Urothelium cell line (cell line): ENCODE data around the gene YPEL1.

Experiments used
- DNase-seq: peaks from one replicate; pipeline ENCODE4 v3.0.0; 2011; ENCODE audit warnings: low spot score, mixed read lengths
- FAIRE-seq: peaks from 2 replicates; lab custom pipeline; 2011; peaks lifted over from hg19 to GRCh38; lab: Jason Lieb, UNC

The YPEL1 gene, protein sequence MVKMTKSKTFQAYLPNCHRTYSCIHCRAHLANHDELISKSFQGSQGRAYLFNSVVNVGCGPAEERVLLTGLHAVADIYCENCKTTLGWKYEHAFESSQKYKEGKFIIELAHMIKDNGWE

DNA sequence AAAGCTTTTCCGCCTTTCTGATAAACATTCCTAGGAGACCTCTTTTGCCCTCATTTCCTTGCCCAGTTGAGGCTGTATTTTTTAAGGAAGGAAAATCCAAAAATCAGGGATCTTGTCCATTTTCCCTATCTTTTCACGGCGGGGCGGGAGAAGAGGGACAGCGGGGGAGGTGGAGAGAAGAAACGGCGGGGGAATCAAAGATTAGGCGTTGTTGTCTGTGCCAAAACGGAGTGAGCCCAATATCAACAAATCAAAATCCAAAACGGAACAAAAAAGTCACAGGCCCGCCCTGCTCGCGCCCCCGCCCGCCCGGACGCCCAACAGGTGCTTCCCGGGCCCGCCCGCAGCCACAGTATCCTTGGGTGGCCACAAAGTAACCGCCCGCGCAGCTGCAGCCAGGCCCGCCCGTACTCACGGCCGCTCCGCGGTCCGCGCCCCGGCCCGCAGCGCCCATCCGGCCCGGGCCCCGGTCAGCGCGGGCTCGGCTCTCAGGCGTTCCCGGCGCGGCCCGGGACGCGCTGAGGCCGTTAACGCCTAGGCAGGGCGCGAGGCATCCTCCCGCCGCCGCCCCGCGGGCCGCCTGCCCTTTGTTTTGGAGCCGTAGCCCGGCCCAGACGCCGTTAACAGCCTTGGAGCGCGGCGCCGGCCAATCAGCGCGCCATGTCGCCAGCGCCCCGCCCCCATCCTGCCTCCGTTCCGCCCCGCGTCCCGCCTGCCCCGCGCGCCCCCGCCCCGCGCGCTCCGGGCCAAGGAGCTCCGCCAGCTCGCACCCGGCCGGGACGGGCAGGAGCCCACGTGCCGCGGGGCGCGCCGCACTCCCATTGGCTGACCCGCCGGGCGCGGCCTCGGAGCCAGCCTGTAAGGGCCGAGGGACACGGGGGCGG, at the start of gene YPEL1:
TSS of gene YPEL1 (minus strand) at position 595 of the 884 bp plus-strand sequence. CDS start 25,050 bp downstream, outside the sequence.
- DNase-seq (peak; percentile 99), FAIRE-seq (peak; percentile 98)

DNA sequence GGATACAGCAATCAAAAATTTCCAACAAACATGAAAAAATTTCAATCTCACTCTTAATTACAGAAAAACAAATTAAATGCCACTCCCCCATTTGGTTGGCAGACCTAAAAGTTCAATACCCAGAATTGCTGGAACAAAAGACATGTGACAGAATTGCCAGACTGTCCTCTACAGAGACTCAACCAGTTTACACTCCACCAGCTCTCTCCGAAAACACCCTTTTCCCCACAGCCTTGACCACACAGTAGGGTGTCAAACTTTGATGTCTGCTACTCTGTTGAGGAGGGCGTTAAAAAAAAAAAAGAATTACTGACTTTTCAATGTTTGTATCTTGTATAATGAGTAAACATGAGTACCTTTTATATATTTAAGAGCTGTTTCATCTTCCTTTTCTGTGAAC, 44.7 kb upstream of the YPEL1 start:
- no peak for DNase-seq
- FAIRE-seq = no peak

DNA sequence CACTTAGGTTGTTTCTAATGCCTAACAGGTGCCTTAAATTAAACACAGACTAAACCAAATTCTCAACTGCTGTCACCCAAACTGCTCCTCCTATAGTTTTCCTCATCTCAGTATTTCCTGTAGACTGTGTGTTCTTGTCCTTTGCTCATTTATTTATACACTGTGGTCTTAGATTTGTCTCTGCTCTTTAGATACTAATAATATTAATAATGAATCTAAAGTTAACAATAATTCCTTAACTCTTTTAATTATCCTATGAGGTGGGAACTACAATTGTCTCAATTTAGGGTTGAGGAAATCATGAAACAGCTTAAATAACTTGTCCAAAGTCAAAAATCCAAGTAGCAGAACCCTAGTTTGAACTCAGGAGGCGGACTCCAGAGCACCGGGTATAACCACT, 43.9 kb upstream of the YPEL1 start:
- no peak for FAIRE-seq
- DNase-seq = no peak

DNA sequence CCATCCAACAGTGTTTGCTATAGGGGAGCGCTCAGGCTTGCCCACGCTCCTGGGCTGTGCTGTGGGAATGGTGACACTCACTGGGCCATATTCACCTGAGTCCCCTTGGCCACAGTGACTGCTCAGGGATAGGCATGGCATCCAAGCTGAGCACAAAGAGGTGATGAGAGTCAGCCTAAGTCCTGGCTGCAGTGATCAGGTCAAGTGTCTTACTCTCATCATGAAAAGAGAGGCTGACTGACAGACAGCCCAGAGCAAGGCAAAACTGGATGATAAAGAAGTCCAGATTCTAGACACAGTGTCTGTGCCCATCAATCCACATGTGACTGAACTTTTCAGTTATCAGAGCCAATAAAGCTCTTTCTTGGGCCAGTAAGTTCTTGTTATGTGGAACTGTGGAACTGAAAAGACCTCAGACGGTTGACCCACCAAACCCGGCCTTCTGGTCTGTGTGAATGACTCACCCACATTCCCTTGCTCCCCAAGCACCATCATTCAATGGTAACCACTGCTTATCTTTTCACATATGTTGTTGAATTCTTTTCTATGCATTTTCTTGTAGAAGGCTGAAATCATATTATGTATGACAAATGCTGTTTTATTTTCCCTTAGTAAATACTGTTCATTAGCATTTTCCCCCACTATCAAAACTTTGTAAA, 43.2 kb upstream of the YPEL1 start:
- FAIRE-seq (peak; percentile 27), DNase-seq (no peak)

DNA sequence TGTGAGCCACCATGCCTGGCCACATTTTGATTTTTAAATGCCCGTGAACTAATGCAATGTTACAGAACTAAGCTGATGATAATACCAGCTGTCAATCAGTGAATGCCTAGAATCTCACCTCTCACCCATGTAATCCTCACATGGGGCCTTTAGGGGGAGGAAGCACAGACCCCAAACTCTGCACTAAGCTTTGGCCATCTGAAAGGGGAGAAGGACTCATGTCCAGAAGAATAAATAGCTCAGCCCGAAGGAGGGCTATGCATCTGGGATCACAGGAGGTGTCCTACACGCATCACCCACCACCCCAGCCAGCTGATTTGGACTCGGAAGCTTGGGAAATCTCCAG, 36.0 kb upstream of the YPEL1 start:
- no peak for DNase-seq
- no peak for FAIRE-seq

DNA sequence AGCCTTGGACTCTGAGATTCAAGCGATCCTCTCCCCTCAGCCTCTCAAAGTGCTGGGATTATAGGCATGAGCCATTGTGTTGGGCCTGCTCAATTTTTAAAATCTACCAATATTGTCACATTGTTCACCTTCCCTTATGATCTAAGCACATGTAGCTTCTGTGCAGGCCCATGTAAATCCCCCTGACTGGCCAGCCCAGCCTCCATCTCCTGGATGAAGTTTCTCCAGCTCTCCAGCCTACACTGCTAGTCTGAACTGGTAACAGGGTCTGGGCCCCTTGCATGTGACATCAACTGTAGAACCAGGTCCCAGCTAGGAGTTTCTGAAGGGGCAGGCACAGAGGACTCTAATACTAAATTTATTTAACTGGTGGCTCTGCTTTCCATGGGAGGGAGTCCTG, 32.8 kb upstream of the YPEL1 start:
- no peak for FAIRE-seq
- DNase-seq = no peak

DNA sequence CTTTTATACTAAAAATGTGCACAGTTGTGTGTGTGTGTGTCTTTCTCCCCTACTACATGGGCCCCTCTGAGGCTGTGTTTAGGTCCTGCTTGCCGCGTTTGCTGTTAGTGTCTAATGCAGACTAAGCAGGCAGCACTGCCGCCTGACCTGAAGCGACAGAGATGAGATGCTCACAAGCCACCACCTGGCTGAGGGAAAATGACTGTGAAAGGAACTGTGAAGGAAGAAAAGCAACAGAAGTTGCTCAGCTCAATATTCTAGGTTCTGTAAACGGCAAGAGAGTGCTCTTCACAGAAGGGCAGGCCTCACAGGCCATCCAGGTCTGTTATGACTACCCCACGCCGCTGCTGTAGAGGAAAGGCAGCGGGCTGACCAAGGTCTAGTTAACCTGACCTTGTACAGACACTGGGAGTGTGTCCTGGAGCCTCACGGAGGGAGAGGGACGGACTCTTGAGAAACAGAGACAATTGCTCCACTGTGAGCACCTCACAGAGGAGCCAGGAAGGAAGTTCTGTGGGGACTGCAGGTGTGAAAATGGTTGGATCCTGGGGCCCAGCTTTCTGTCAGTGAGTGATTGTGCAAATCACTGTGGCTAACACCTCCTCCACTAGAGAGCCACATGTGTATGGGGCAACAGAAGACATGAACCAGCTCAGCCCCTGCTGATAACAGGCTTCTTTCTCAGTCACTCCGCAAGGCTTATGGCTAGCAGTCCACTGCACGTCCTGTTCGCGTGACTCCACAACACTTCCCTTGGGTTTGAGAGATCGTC, 31.3 kb upstream of the YPEL1 start:
- FAIRE-seq = no peak
- no peak for DNase-seq

DNA sequence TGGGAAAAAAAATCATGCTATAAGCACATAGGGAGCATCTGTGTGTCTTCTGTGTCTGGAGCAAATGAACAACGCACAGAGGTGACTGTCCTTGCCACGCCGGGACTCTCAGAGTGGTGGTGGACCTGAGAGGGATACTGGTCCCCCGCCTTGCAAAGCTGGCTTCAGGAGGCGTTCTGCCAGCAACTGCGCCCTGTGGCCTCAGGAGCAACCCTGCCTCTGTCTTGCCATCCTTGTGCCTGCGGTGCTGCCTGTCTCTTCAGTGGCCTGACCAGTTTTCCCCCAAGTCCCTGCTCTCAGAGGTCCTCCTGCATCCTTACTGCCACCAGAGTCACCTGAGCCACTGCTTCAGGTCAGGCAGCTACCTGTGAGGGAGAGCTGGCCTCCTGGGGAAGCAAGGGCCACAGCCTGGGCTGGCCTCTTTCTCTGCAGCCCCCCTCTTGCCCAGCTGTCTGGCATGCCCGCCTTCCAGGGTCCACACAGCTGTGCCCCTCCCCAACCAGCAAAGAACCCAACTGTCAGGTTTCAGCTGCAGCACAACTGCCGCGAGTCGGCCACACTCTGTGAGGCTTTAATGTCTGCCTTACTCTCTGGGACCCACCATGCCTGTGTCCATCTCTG, 30.4 kb upstream of the YPEL1 start:
- DNase-seq (no peak), FAIRE-seq (no peak)

DNA sequence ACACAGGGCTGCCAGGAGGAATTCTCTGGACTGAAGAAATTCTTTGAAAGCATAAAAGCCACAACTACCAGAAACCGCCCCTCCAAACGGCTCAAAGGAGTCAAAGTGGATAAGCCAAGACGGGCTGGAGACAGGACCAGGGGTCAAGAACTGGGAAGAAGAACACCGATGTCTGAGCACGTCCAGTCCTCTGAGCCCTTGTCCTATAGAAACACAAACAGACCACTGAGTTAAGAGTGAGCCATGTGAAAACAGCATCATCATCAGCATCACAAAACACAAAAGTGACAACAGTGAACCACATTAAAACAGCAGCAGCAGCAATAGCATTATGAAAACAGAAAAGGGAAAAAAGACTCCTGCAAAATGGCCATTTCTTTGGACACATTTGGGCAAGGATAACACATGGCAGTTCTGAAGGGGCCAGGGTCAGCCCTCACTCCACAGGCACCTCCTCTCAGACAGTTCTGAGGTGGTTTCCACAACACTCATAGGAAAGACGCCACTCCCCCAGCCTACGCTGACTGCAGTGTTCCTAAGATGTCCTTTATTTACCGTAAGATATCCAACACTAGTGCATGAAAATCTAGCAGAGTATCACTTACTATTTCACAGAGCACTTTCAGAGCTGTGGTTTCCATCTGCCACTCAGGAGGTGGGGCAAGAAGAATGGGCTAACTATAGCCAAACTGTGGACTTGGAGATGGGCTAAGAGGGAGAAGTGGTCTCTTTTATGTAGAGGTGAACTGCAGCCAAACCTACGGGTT, 28.6 kb upstream of the YPEL1 start:
- peak; percentile 42 for FAIRE-seq
- no peak for DNase-seq

DNA sequence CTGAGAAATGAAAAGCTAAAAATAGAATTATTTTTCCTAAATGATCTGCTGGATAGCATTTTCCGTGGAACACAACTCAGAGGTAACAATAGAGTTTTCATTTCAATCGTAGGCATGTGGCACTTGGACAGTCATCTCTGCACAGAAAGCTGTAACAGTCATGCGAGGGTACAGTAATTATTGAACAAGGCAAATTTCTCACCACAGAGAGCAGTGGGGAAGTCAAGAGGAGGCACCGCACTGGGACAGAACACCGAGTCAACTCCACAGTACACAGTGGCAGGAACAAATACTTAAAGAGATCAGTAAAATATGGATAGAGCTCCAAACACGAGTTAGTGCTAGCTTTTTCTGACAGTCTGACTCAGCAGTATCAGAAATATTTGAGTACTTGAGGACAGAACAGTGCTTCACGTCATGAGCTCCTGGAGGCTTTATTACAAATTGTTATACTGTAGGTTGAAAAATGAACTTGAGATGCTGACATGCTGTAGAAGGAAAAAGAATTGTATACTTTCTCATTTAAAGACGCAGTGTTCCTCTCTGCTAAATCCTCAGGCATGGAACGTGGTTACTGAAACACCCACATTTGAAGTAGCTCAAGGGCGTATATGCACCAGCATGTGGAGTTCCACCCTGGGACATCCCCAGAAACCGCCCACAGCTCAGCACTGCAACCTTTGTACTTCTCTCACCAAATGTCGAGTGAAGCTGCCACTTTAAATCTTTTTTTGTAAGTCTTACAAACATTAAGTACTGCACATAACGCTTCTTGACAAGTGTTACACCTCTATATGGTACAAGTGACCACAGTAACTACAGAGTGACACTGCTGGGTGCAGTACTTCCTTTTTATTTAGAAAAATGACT, 27.4 kb upstream of the YPEL1 start:
- no peak for FAIRE-seq

DNA sequence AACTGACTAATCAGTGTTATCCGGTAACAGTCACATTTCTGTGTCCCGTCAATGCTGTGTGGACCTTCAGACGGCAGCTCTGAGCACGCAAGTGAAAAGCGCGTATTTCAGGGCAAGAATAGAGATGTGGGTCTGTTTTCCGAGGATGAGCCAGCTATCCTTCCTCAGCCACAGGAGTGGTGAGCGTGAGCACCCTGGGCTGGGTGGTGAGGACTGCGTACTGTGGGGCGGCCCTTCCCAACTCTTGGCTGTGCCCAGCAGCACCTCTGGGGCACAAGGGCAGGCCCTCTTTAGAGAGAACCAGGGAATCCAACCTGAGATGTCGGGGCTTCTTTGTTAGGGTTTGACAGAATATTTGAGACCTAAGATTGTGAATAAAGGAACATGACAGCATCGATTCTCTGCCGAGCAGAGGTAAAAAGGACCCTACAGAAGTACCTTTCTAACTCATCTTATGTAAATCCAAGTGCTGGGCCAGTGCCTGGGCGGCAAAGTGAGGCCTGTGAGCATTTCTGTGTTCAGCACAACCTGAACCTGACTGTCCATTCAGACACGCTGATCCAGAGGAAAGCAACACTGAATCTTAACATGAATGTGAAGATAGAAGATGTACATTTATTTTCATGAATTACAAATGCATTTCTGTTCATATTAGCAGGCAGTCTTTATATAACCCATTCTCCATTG, 26.5 kb upstream of the YPEL1 start:
- FAIRE-seq = no peak
- DNase-seq = no peak

More for the DNA sequence above, 27.4 kb upstream of the YPEL1 start:
- DNase-seq = no peak

DNA sequence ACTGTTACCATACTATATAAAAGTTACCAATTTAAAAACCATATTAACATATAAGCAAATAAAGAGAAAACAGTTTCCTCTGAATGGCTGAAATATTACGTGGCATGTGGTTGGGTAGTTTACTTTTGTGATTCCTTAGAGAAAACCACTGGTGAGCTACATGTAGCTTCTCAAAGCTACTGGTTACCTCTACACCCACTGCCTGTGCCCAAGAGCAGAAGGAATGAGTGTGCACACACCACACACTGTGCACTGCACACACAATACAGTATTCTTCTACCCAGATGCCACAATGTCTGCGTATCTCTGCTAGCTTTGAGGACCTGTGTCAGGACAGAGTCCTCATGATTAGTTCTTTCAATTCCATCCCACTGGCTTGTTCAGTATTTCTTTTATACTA, 25.5 kb upstream of the YPEL1 start:
- FAIRE-seq (no peak), DNase-seq (no peak)

DNA sequence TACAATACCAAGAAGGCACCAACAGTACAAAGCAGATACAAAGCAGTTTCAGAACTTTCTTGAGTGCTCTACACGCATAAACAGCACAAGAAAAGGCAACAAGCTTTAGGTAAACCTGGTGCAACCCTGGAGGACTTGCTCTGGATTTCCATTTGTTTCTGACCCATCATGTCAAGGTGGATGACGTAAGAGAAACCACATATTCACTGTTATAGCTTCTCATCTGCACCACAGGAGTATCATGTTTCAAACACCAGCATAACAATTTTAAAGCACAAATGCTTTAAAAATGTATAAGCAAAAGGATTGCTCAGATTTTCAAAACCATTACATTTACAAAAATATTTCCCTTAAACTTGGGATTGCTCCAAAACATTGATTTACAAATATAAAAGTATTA, 25.0 kb upstream of the YPEL1 start:
- FAIRE-seq = no peak
- no peak for DNase-seq

DNA sequence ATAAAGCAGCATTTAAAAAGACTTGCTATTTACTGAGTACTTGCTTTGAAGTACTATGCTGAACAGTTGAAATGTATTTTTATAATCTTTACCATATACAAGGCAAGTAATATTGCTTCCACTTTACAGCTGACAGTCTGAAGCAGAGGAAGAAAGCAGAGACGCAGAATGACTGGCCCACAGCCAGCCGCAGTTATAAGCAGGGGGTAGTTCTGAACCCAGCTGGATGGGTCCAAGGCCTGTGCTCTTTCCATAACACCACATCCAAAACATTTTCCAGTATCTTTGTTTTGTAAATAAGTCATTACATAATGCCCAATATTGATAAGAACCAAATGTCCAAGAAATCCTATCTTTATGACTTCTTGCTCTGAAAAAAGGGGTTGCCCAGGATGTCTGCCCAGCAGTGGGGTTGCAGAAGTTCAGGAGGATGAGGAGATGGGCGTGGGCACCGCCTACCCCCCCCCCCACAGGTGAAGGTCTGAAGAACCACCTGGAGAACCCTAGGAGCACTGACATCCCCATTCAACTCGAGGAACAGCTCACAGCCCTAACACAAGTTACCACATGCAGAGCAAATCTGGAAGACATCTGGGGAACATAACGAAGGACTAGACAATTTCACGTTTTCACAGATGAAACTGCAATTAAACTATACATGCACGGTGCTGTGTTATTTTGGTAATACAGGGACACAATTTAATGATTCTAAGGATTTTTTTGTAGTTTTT, 24.2 kb upstream of the YPEL1 start:
- FAIRE-seq (no peak), DNase-seq (no peak)

DNA sequence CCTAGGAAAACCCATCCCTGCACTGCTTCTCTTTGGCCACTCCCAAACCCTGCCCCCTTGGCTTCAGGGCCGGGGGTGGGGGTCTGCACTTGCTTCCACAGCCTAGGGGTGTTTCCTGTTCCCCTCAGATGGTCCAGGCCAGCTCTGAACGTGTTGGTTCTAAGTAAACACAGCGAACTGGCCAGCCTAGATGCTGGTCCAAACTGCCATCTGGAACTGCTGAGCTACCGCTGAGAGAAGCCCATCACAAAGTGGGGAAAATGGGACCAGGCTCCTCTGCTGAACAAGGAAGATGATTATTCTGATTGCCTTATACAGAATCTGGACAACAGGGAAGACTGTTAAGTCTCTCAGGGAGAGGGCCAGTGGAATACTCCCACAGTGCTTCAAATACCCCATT, 23.5 kb upstream of the YPEL1 start:
- FAIRE-seq (no peak), DNase-seq (no peak)

DNA sequence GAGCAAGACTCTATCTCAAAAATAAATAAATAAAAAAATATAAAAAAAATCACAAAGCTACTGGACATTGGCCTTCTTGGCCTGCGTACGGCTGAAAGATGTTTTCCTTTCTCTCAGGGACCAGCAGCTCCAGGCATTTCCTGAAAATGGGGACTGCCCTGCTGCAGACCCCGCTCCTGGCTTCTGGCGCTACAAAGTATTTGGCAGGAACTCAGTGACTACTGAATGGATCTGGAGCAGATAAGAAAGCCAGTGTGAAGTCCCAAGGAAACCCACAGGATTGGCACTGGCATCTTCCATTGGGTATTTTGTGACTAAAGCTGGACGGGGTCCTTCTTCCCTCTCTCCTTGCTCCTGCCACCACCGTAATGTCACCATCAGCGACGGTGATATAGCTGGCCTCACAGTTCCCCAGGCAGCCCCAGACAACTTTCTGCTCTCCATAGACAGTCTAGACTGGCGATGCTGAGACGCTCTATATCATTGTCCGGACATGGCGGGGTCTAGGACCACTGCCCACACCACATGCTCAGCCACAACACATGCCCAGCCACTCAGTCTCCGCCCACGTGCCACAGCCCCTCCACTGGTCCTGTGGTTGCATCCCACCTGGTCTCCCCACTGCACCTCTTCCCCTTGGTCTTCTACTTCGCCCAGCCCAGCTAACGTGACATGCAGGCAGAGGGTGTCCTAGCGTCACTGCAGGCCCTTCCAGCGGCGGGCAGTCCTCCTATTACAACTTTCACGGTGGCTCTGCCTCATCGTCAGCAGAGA, 22.7 kb upstream of the YPEL1 start:
- FAIRE-seq (no peak), DNase-seq (no peak)

DNA sequence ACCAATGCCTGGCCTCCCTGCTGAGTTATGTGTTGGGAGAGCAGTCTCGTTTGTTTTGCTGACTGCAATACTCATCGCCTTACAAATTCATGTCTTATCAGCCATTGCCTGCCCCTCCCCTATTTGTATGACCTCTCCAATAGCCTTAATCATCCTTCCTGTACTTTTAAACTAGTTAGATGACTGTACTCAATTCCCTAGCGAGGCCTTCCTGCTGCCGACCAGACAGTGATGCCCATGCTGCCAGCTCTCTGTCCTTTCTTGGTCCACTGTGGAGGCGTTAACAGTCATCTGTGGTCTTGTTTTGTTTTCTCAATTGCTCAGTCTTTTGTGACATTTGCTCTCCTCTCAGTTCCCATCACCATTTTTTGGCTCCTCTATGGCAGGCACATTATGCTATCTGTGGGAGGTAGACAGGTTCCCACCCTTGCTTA, 20.3 kb upstream of the YPEL1 start:
- FAIRE-seq = no peak
- DNase-seq = no peak
